ENCODE data around the gene TSPAN31. TPM values are rescaled to one million over a fixed set of nuclear protein-coding genes. Genes with fewer than 3 reads are reported as not detected.
"Not testable (repeated sequence)": the region's sequence is repeated elsewhere in the genome, so short reads cannot be mapped to it uniquely, and the experiment has no call there.

Gene TSPAN31
- 10 to 100 TPM; 12.9 to 13.3 TPM for total RNA-seq

GRCh38 chr12:57744777-57745484, at the start of gene TSPAN31:
Gene TSPAN31 (plus strand): TSS chr12:57745039. CDS start chr12:57745155, 116 bp downstream.
- Mint-ChIP-seq H3K36me3 (ENCODE audit: low read depth) (peaks cover 41% of the 10 kb centered on the region), H3K27ac (peak within 1 kb of the TSS; percentile 94), H3K27me3 (ENCODE audit: low read depth) (no peaks in the 10 kb centered on the region), H3K9me3 (ENCODE audit: insufficient read depth) (no peaks in the 10 kb centered on the region), H3K4me1 (ENCODE audit: low read depth) (peaks cover 53% of the 10 kb centered on the region), H3K4me3 (peak within 1 kb of the TSS; percentile 92)
- DNase-seq (peak; percentile 98), ATAC-seq (peak; percentile 80)
- CTCF ChIA-PET: interaction anchor here (0.7 to 2.0 kb wide), 10 partner anchors 9 to 286 kb away, joined by 3 to 12 read pairs (median 4); no protein-coding TSS in a partner anchor
- POLR2A ChIA-PET: interaction anchor here (0.6 to 1.3 kb wide), 6 partner anchors 14 to 1096 kb away, joined by 3 to 4 read pairs (median 4); partner anchors contain the start of gene INHBC

DNA sequence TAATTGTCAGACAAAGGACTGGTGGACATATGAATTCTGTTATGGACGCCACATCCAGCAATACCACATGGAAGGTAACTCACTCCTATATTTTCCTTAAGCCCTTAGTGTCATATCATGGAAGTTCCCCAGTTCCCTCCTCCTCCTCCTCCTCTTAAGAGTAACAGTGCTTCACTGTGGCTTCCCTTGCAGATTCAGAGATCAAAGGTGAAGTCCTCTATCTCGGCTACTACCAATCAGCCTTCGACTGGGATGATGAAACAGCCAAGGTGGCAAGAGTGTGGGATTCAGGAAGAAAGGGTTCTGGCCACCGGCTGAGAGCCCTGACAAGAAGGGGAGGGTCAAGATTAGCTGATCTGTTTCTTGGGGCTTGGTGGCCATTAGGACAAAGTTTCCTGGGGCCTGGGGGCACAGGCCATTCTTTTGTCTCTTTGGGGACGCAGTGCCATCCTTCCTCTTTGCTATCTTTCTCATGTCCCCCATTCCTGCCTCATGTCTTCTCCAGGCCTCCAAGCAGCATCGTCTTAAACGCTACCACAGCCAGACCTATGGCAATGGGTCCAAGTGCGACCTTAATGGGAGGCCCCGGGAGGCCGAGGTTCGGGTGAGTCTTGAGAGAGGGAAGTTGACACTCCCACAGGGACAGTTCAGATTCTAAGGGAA, 48.9 kb upstream of the TSPAN31 start:
- H3K4me3 Mint-ChIP-seq: no peak overlapping the region

DNA sequence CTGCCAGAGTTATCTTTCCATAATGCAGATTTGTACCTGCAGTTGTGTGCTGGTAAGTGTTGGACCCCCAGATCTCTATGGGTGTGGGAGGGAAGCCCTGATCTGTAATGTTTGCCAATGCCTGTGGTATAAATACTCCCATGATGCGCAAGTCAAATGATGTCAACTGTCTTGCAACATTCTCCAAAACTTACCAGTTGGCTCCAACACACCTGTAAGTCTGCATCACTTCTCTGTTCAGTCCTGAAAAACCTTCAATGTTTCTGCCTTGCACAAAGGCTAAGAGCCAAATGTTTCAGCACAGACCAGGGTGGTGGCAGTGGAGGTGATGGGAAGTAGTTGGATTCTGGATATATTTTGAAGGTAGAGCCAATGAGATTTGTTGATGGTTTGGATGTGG, 47.8 kb upstream of the TSPAN31 start:
- no peak for ATAC-seq
- H3K27ac Mint-ChIP-seq: no peak overlapping the region
- no peaks in the 10 kb centered on the region for H3K27me3 Mint-ChIP-seq (ENCODE audit: low read depth)
- POLR2A ChIA-PET: no interaction called here
- CTCF ChIA-PET: no interaction called here
- no peaks in the 10 kb centered on the region for H3K9me3 Mint-ChIP-seq (ENCODE audit: insufficient read depth)
- H3K36me3 Mint-ChIP-seq (ENCODE audit: low read depth): peaks cover 34% of the 10 kb centered on the region
- H3K4me1 Mint-ChIP-seq (ENCODE audit: low read depth): peaks cover 2% of the 10 kb centered on the region
- DNase-seq: no peak
- H3K4me3 Mint-ChIP-seq: no peak overlapping the region

More for the DNA sequence above, 48.9 kb upstream of the TSPAN31 start:
- Mint-ChIP-seq H3K4me1 (ENCODE audit: low read depth) (peaks cover 2% of the 10 kb centered on the region), H3K27me3 (ENCODE audit: low read depth) (peaks cover 4% of the 10 kb centered on the region), H3K9me3 (ENCODE audit: insufficient read depth) (no peaks in the 10 kb centered on the region), H3K36me3 (ENCODE audit: low read depth) (peaks cover 33% of the 10 kb centered on the region), H3K27ac (no peak overlapping the region)
- DNase-seq (no peak), ATAC-seq (no peak)
- ChIA-PET CTCF (no interaction called here), POLR2A (no interaction called here)

GRCh38 chr12:57698414-57698813, 46.4 kb upstream of the TSPAN31 start:
- ChIA-PET POLR2A (no interaction called here), CTCF (no interaction called here)
- Mint-ChIP-seq H3K27me3 (ENCODE audit: low read depth) (no peaks in the 10 kb centered on the region), H3K9me3 (ENCODE audit: insufficient read depth) (peaks cover 4% of the 10 kb centered on the region), H3K27ac (no peak overlapping the region), H3K4me3 (no peak overlapping the region), H3K36me3 (ENCODE audit: low read depth) (peaks cover 47% of the 10 kb centered on the region), H3K4me1 (ENCODE audit: low read depth) (peaks cover 2% of the 10 kb centered on the region)
- ATAC-seq (no peak), DNase-seq (no peak)

DNA sequence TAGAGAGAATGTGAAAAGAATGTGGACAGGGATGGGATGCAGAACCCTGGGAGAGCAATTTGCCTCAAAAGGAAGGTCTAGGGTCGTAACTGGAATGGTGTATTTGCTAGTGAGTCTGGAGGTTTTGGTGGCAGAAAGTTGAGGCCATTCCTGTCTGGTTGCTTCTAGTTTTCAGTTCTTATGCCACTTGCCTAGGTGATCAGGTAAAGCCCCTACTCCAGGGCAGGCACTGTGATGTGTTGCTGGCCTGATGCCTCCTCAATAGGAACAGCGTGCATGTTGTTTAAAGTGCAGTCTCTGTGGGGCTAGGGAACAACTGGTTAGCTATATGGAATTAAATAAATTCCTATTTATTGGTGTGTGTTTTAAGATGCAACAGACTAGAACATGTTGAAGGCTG, 44.5 kb upstream of the TSPAN31 start:
- ATAC-seq (no peak), DNase-seq (no peak)
- Mint-ChIP-seq H3K4me1 (ENCODE audit: low read depth) (peaks cover 2% of the 10 kb centered on the region), H3K4me3 (no peak overlapping the region), H3K27me3 (ENCODE audit: low read depth) (no peaks in the 10 kb centered on the region), H3K27ac (no peak overlapping the region), H3K36me3 (ENCODE audit: low read depth) (peaks cover 61% of the 10 kb centered on the region), H3K9me3 (ENCODE audit: insufficient read depth) (peaks cover 16% of the 10 kb centered on the region)
- ChIA-PET CTCF (no interaction called here), POLR2A (no interaction called here)

GRCh38 chr12:57707250-57707649, 37.6 kb upstream of the TSPAN31 start:
- peaks cover 67% of the 10 kb centered on the region for H3K36me3 Mint-ChIP-seq (ENCODE audit: low read depth)
- H3K4me3 Mint-ChIP-seq: no peak overlapping the region
- peaks cover 7% of the 10 kb centered on the region for H3K4me1 Mint-ChIP-seq (ENCODE audit: low read depth)
- POLR2A ChIA-PET: interaction anchor here (1.1 kb wide), 1 partner anchor 12 kb away, joined by 3 read pairs; no protein-coding TSS in a partner anchor
- H3K27me3 Mint-ChIP-seq (ENCODE audit: low read depth): no peaks in the 10 kb centered on the region
- DNase-seq (no peak), ATAC-seq (no peak)
- CTCF ChIA-PET: no interaction called here
- peaks cover 16% of the 10 kb centered on the region for H3K9me3 Mint-ChIP-seq (ENCODE audit: insufficient read depth)
- H3K27ac Mint-ChIP-seq: no peak overlapping the region

GRCh38 chr12:57708296-57708695, 36.5 kb upstream of the TSPAN31 start:
- no peaks in the 10 kb centered on the region for H3K27me3 Mint-ChIP-seq (ENCODE audit: low read depth)
- DNase-seq (peak; percentile 13), ATAC-seq (no peak)
- H3K27ac Mint-ChIP-seq: no peak overlapping the region
- peaks cover 14% of the 10 kb centered on the region for H3K9me3 Mint-ChIP-seq (ENCODE audit: insufficient read depth)
- ChIA-PET CTCF (no interaction called here), POLR2A (no interaction called here)
- peaks cover 7% of the 10 kb centered on the region for H3K4me1 Mint-ChIP-seq (ENCODE audit: low read depth)
- no peak overlapping the region for H3K4me3 Mint-ChIP-seq
- H3K36me3 Mint-ChIP-seq (ENCODE audit: low read depth): peaks cover 61% of the 10 kb centered on the region

GRCh38 chr12:57712701-57713100, 32.1 kb upstream of the TSPAN31 start:
- ChIA-PET CTCF (no interaction called here), POLR2A (interaction anchor here (2.1 kb wide), 1 partner anchor 9 kb away, joined by 6 read pairs; no protein-coding TSS in a partner anchor)
- H3K4me1 Mint-ChIP-seq (ENCODE audit: low read depth): peaks cover 7% of the 10 kb centered on the region
- no peak overlapping the region for H3K4me3 Mint-ChIP-seq
- H3K27ac Mint-ChIP-seq: no peak overlapping the region
- H3K27me3 Mint-ChIP-seq (ENCODE audit: low read depth): no peaks in the 10 kb centered on the region
- H3K36me3 Mint-ChIP-seq (ENCODE audit: low read depth): peaks cover 42% of the 10 kb centered on the region
- DNase-seq (peak; percentile 13), ATAC-seq (no peak)
- no peaks in the 10 kb centered on the region for H3K9me3 Mint-ChIP-seq (ENCODE audit: insufficient read depth)

DNA sequence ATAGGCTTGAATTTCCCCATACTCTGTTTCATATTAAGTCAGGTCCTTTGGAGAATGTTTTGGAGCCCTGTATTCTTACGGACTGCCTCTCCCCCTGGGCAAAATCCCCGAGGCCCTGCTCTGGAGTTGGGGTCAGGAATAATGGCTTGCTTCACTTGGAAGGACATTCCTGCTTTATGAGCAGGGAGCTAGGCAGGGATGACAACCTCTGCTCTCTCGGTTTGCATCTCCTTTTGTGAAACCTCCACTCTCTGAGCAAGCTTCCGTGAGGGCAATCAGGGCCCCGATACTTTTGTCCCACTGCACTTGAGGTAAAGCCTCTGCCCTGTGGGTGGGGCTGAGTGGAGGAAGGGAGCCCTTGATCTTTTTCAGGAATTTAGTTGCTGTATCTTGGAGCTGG, 31.6 kb upstream of the TSPAN31 start:
- ChIA-PET CTCF (no interaction called here), POLR2A (interaction anchor here (2.1 kb wide), 1 partner anchor 9 kb away, joined by 6 read pairs; no protein-coding TSS in a partner anchor)
- Mint-ChIP-seq H3K27ac (no peak overlapping the region), H3K4me1 (ENCODE audit: low read depth) (peaks cover 7% of the 10 kb centered on the region), H3K36me3 (ENCODE audit: low read depth) (peaks cover 46% of the 10 kb centered on the region), H3K9me3 (ENCODE audit: insufficient read depth) (no peaks in the 10 kb centered on the region), H3K4me3 (no peak overlapping the region), H3K27me3 (ENCODE audit: low read depth) (no peaks in the 10 kb centered on the region)
- ATAC-seq: no peak
- peak; percentile 10 for DNase-seq

GRCh38 chr12:57715036-57715748, 29.6 kb upstream of the TSPAN31 start:
- H3K4me3 Mint-ChIP-seq; H3K27ac Mint-ChIP-seq; ATAC-seq; H3K9me3 Mint-ChIP-seq (ENCODE audit: insufficient read depth); H3K27me3 Mint-ChIP-seq (ENCODE audit: low read depth); DNase-seq; H3K4me1 Mint-ChIP-seq (ENCODE audit: low read depth); CTCF ChIA-PET: not testable (repeated sequence)
- H3K36me3 Mint-ChIP-seq (ENCODE audit: low read depth): peaks cover 49% of the 10 kb centered on the region
- POLR2A ChIA-PET: interaction anchor here (0.9 kb wide), 1 partner anchor 229 kb away, joined by 3 read pairs; no protein-coding TSS in a partner anchor

- Mint-ChIP-seq H3K4me1 (ENCODE audit: low read depth) (no peaks in the 10 kb centered on the region), H3K9me3 (ENCODE audit: insufficient read depth) (no peaks in the 10 kb centered on the region), H3K4me3 (no peak overlapping the region), H3K27ac (no peak overlapping the region), H3K27me3 (ENCODE audit: low read depth) (no peaks in the 10 kb centered on the region), H3K36me3 (ENCODE audit: low read depth) (peaks cover 51% of the 10 kb centered on the region)
- no peak for DNase-seq
- ChIA-PET POLR2A (interaction anchor here (0.9 to 1.3 kb wide), 3 partner anchors 17 to 229 kb away, joined by 3 to 4 read pairs (median 3); no protein-coding TSS in a partner anchor), CTCF (no interaction called here)
- no peak for ATAC-seq
These were observed 29.1 kb upstream of the TSPAN31 start for GRCh38 chr12:57715786-57716185.
